Measurements from ENCODE around the gene HSPG2. TPM values are rescaled to one million over a fixed set of nuclear protein-coding genes. Genes with fewer than 3 reads are reported as not detected.
A peak's percentile ranks its signal among the peaks of the same experiment; 100 is the strongest.
"Not testable (repeated sequence)": the region's sequence is repeated elsewhere in the genome, so short reads cannot be mapped to it uniquely, and the experiment has no call there.

The HSPG2 gene
- total and polyA plus RNA-seq, 2 experiments from 2014 or later: 72.4 to 81.2 TPM

GRCh38 chr1:21921100-21921875, 15.8 kb downstream of the HSPG2 start:
- Histone ChIP-seq H3K4me2 (peak overlapping the region; percentile 64), H3K9me3 (ENCODE audit: low read depth) (no peaks in the 10 kb centered on the region), H3K27me3 (no peaks in the 10 kb centered on the region), H3K36me3 (replicated peaks; ENCODE audit: insufficient read depth, low read depth) (no peaks in the 10 kb centered on the region), H3K27ac (peak overlapping the region; percentile 89), H3K79me2 (peaks cover 65% of the 10 kb centered on the region), H2AFZ (no peak overlapping the region), H3K9me2 (replicated peaks; ENCODE audit: insufficient read depth) (no peaks in the 10 kb centered on the region), H3K4me3 (no peak overlapping the region), H3K4me1 (ENCODE audit: insufficient read depth) (peaks cover 55% of the 10 kb centered on the region), H4K20me1 (ENCODE audit: insufficient read depth, poor library complexity, severe bottlenecking) (no peaks in the 10 kb centered on the region)
- DNase-seq (ENCODE audit: low spot score): peak; percentile 74
- 44% methylated on average over 11 of the region's 11 CpGs for WGBS (ENCODE audit: low lambda C conversion rate, missing lambda C conversion rate)
- TF ChIP-seq, protein P1, sequence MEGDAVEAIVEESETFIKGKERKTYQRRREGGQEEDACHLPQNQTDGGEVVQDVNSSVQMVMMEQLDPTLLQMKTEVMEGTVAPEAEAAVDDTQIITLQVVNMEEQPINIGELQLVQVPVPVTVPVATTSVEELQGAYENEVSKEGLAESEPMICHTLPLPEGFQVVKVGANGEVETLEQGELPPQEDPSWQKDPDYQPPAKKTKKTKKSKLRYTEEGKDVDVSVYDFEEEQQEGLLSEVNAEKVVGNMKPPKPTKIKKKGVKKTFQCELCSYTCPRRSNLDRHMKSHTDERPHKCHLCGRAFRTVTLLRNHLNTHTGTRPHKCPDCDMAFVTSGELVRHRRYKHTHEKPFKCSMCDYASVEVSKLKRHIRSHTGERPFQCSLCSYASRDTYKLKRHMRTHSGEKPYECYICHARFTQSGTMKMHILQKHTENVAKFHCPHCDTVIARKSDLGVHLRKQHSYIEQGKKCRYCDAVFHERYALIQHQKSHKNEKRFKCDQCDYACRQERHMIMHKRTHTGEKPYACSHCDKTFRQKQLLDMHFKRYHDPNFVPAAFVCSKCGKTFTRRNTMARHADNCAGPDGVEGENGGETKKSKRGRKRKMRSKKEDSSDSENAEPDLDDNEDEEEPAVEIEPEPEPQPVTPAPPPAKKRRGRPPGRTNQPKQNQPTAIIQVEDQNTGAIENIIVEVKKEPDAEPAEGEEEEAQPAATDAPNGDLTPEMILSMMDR (IDR thresholded peaks at IDR 0.05; ENCODE audit: poor library complexity): no peak
- TF ChIP-seq EZH2phosphoT487 (IDR thresholded peaks at IDR 0.05; ENCODE audit: low read depth, severe bottlenecking, unreplicated experiment) (no peak), EZH2 (IDR thresholded peaks at IDR 0.05; ENCODE audit: borderline replicate concordance) (no peak)

- Histone ChIP-seq H3K4me1 (ENCODE audit: insufficient read depth) (peaks cover 47% of the 10 kb centered on the region), H4K20me1 (ENCODE audit: insufficient read depth, poor library complexity, severe bottlenecking) (no peaks in the 10 kb centered on the region)
Observed at GRCh38 chr1:21919520-21919919, 17.6 kb downstream of the HSPG2 start.

DNA sequence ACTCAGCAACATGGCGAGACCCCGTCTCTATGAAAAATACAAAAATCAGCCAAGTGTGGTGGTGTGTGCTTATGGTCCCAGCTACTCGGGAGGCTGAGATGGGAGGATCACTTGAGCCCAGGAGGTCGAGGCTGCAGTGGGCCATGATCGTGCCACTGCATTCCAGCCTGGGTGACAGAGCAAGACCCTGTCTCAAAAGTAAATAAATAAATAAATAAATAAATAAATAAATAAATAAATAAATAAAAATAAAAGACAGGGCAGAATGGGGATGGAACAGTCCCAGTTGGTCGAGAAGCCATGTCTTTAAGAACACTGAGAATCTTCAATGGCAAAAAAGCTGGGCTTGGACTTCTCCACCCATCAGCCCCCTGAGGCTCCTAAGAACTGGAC, 19.9 kb downstream of the HSPG2 start:
- H4K20me1 ChIP-seq (ENCODE audit: insufficient read depth, poor library complexity, severe bottlenecking); H3K36me3 ChIP-seq (replicated peaks; ENCODE audit: insufficient read depth, low read depth); H3K27me3 ChIP-seq; H3K9me2 ChIP-seq (replicated peaks; ENCODE audit: insufficient read depth); H2AFZ ChIP-seq; H3K4me3 ChIP-seq; H3K9me3 ChIP-seq (ENCODE audit: low read depth); DNase-seq (ENCODE audit: low spot score); H3K27ac ChIP-seq; H3K4me2 ChIP-seq: not testable (repeated sequence)
- peaks cover 32% of the 10 kb centered on the region for H3K4me1 ChIP-seq (ENCODE audit: insufficient read depth)
- peaks cover 40% of the 10 kb centered on the region for H3K79me2 ChIP-seq
- WGBS (ENCODE audit: low lambda C conversion rate, missing lambda C conversion rate): 79% methylated on average over 6 of the region's 6 CpGs

More at GRCh38 chr1:21919520-21919919, 17.6 kb downstream of the HSPG2 start:
- H3K9me3 ChIP-seq (ENCODE audit: low read depth): no peaks in the 10 kb centered on the region
- 51% methylated on average over 7 of the region's 7 CpGs for WGBS (ENCODE audit: low lambda C conversion rate, missing lambda C conversion rate)
- DNase-seq (ENCODE audit: low spot score): no peak
- no peak overlapping the region for H3K4me2 ChIP-seq
- peak overlapping the region; percentile 89 for H3K27ac ChIP-seq
- no peaks in the 10 kb centered on the region for H3K9me2 ChIP-seq (replicated peaks; ENCODE audit: insufficient read depth)
- peaks cover 53% of the 10 kb centered on the region for H3K79me2 ChIP-seq
- no peak overlapping the region for H2AFZ ChIP-seq
- no peak for TF ChIP-seq EZH2 (IDR thresholded peaks at IDR 0.05; ENCODE audit: borderline replicate concordance)
- TF ChIP-seq, protein P1 (IDR thresholded peaks at IDR 0.05; ENCODE audit: poor library complexity): no peak
- TF ChIP-seq EZH2phosphoT487 (IDR thresholded peaks at IDR 0.05; ENCODE audit: low read depth, severe bottlenecking, unreplicated experiment): no peak
- H3K4me3 ChIP-seq: no peak overlapping the region
- H3K36me3 ChIP-seq (replicated peaks; ENCODE audit: insufficient read depth, low read depth): no peaks in the 10 kb centered on the region
- H3K27me3 ChIP-seq: no peaks in the 10 kb centered on the region

DNA sequence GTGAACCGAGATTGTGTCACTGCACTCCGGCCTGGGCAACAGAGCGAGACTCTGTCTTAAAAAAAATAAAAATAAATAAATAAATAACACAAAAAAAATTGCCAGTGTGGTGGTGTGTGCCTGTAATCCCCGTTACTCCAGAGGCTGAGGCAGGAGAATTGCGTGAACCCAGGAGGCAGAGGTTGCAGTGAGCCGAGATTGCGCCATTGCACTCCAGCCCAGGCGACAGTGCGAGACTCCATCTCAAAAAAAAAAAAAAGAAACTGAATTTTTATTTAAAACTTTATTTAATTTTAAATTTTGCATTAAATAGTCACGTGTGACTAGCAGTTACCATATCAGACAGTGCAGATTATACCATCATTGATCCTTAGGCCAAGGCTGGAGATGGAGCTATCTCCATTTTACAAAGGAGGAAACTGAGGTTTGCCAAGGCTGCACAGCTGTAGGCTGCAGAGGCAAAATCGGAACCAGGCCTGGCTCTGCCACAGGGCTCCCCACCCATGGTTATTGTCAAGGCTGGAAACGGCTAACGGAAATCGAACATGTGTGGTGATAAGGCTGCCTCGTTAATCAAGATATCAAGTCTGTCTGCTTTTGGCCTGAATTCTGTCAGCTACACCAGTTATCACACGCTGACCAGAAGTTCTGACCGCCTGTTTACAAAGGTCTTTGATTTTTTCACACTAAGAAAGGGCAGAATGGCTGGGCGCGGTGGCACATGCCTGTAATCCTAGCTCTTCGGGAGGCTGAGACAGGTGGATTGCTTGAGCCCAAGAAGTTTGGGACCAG, 20.5 kb downstream of the HSPG2 start:
- DNase-seq (ENCODE audit: low spot score): no peak

More for the DNA sequence above, 20.5 kb downstream of the HSPG2 start:
- no peak overlapping the region for H2AFZ ChIP-seq
- no peak overlapping the region for H3K4me3 ChIP-seq
- no peaks in the 10 kb centered on the region for H3K27me3 ChIP-seq
- no peak overlapping the region for H3K27ac ChIP-seq
- TF ChIP-seq, protein P1 (IDR thresholded peaks at IDR 0.05; ENCODE audit: poor library complexity): no peak
- TF ChIP-seq EZH2 (IDR thresholded peaks at IDR 0.05; ENCODE audit: borderline replicate concordance): no peak
- TF ChIP-seq EZH2phosphoT487 (IDR thresholded peaks at IDR 0.05; ENCODE audit: low read depth, severe bottlenecking, unreplicated experiment): no peak
- no peaks in the 10 kb centered on the region for H3K9me3 ChIP-seq (ENCODE audit: low read depth)
- no peaks in the 10 kb centered on the region for H4K20me1 ChIP-seq (ENCODE audit: insufficient read depth, poor library complexity, severe bottlenecking)
- H3K4me2 ChIP-seq: no peak overlapping the region
- H3K9me2 ChIP-seq (replicated peaks; ENCODE audit: insufficient read depth): no peaks in the 10 kb centered on the region
- 76% methylated on average over 20 of the region's 20 CpGs for WGBS (ENCODE audit: low lambda C conversion rate, missing lambda C conversion rate)
- H3K36me3 ChIP-seq (replicated peaks; ENCODE audit: insufficient read depth, low read depth): no peaks in the 10 kb centered on the region
- H3K4me1 ChIP-seq (ENCODE audit: insufficient read depth): peaks cover 31% of the 10 kb centered on the region
- peaks cover 41% of the 10 kb centered on the region for H3K79me2 ChIP-seq
